GM21515 (cell line): ENCODE measurements around the gene TIMM29.

Experiments
- ATAC-seq: cut with Tn5 transposase; IDR thresholded peaks from one replicate; pipeline ENCODE4 v1.9.1; 2021; ENCODE audit not compliant: unreplicated experiment

Gene TIMM29

DNA sequence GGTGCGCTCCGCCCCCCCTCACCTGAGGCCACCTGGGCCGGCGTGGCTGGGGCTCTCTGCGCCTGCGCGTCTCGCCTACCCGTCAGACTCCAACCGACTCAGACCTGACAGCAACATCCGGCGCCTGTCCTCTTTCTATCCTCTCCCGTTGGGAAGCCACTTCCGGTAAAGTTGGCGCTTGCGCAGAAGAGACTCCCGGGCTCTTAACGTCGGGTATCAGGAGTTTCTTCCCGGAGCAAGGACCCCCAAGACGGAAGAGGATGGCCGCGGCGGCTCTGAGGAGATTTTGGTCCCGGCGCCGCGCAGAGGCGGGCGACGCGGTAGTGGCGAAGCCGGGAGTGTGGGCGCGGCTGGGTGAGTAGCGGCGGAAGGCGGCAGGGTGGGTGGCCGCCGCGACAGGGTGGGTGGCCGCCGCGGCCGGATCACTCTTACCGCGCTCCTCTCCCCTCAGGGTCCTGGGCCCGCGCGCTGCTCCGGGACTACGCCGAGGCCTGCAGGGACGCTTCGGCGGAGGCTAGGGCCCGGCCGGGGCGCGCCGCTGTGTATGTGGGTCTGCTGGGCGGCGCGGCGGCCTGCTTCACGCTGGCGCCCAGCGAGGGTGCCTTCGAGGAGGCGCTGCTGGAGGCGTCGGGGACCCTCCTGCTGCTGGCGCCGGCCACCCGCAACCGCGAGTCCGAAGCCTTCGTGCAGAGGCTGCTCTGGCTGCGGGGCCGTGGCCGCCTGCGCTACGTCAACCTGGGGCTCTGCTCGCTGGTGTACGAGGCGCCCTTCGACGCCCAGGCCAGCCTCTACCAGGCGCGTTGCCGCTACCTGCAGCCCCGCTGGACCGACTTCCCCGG, at the start of gene TIMM29, which contains the start of gene YIPF2:
TIMM29 (plus strand) TSS at position 249 of the 839 bp plus-strand sequence; CDS start at position 261, 12 bp downstream.
YIPF2 (minus strand) TSS at position 77 of the 839 bp plus-strand sequence. CDS start 229 bp downstream, outside the sequence.
- ATAC-seq: peak; percentile 68

GRCh38 chr19:10881403-10882107, 47.1 kb upstream of the TIMM29 start:
- no peak for ATAC-seq

GRCh38 chr19:10882108-10882457, 46.5 kb upstream of the TIMM29 start:
- no peak for ATAC-seq

DNA sequence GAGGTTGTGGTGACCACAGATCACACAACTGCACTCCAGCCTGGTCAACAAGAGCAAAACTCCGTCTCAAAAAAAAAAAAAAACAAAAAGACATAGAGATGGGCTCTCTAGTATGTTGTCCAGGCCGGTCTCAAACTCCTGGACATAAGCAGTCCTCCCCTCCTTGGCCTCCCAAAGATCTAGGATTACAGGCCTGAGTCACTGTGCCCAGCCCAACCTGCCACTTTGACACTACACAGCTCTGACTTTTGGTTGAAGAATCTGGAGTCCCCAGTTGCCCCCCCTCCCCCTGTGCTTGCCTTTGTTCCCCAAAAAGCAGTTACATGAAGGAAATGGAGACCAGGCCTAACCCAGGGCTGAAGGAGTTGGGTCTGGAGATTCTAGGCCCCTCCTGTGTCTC, 44.3 kb upstream of the TIMM29 start:
- no peak for ATAC-seq

DNA sequence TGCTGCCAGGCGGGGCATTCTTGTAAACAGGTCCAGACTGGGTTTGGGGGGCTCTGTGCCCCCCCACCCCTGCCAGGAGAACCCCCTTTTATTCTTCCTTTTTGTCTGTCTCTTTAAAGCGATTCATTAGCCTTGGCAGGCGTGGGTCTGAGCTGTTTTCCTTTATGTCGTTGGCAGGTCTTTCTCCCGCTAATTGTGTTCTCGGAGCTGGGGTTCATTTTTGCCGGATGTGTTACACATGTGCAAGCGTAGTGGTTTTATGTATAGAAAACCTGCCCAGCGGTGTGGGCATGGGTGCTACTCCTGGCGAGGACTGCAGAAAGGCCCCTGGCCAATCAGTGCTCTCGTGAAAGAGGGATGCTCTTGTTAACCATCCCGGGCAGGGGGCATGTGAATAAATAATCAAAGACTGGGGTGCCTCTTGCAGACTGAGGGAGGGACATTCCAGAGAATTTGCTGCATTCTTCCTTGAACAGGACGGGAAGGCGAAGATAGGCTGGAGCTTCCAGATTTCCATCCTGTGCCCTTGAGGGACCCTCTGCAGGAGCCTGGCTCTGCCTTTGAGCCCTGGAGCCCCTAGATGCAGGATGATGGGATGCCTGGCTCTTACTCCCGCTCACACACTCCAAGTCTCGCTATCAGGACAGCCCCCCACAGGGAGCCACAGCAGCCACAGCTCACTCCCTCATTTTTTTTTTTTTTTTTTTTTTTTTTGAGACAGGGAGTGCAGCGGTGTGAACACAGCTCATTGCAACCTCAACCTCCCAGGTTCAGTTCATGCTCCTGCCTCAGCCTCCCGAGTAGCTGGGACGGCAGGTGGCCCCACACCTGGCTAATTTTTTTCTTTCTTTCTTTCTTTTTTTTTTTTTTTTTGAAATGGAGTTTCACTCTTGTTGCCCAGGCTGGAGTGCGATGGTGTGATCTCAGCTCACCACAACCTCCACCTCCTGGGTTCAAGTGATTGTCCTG, 43.1 kb upstream of the TIMM29 start:
- ATAC-seq: no peak

DNA sequence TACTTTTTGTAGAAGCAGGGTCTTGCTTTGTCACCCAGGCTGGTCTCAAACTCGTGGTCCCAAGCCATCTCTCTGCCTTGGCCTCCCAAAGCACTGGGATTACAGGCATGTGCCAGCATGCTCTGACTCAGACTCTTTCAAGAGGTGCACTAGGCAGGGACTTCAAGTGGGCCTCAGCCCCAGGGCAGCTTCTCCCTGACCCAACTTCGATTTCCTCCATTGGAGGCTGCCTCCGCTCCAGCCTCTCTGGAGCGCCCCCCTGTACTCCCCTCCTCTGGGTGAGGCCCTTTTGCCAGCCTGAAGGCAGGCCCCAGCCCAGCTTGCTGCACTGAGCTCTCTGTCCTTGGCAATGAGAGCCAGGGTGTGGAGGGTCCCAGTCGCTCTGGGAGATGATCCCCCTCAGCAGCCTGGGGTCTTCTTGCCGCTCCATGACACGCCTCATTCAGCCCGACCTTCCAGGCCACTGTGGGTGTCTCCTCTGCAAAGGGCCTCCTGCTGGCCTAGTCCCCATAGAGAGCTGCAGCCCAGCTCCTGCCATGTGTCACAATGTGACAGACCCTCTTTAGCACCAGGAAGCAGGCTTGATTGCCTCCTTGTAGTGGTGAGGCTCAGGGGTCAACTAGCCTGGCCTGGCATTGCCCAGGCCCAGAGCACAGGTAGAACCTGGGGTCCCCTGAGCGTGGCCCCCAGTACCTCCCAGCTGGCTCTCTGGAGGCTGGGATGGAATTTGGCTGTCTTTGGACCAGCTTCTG, 40.8 kb upstream of the TIMM29 start:
- no peak for ATAC-seq

GRCh38 chr19:10888421-10888866, 40.2 kb upstream of the TIMM29 start:
- ATAC-seq: no peak

DNA sequence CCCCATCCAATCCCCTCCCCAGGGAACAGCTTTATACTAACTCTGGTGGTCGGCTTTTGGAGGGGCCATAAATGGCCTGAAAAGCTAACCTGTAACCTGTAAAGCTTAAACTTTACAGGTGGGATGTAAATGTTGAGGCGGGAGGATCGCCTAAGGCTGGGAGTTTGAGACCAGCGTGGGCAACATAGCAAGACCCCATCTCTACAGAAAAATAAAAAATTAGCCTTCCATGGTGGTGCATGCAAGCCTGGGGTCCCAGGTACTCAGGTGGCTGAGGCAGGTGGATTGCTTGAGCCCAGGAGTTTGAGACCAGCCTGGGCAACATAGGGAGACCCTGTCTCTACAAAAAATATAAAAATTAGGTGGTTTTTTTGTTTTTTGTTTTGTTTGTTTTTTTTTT, 38.7 kb upstream of the TIMM29 start:
- no peak for ATAC-seq

GRCh38 chr19:10891405-10892086, 37.1 kb upstream of the TIMM29 start:
- ATAC-seq: no peak

DNA sequence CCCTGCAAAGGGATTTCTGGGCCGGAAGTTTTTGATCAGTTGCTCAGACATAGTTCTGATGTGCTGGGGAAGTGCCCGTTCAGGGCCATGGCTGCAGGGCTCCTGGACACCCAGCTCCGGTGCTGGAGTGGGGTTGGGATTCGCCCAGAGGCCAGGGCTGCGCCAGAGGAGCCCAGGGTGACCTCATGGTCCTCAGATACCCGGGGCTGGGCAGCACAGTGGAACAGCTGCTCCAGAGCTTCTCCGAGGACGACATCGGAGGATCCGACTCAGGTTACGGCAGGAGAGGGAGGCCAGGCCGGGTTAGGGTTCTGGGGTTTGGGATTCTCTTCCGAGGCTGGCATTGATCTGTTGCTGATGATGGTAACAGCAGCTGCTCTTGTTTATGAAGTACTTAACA, 36.4 kb upstream of the TIMM29 start:
- no peak for ATAC-seq

GRCh38 chr19:10894911-10895213, 33.7 kb upstream of the TIMM29 start:
- ATAC-seq: no peak

- no peak for ATAC-seq
Observed at GRCh38 chr19:10895363-10895762, 33.2 kb upstream of the TIMM29 start.

- ATAC-seq: no peak
Observed at GRCh38 chr19:10895920-10896319, 32.7 kb upstream of the TIMM29 start.

GRCh38 chr19:10896851-10897526, 31.6 kb upstream of the TIMM29 start:
- no peak for ATAC-seq

- ATAC-seq: no peak
Observed at GRCh38 chr19:10898633-10899032, 30.0 kb upstream of the TIMM29 start.

DNA sequence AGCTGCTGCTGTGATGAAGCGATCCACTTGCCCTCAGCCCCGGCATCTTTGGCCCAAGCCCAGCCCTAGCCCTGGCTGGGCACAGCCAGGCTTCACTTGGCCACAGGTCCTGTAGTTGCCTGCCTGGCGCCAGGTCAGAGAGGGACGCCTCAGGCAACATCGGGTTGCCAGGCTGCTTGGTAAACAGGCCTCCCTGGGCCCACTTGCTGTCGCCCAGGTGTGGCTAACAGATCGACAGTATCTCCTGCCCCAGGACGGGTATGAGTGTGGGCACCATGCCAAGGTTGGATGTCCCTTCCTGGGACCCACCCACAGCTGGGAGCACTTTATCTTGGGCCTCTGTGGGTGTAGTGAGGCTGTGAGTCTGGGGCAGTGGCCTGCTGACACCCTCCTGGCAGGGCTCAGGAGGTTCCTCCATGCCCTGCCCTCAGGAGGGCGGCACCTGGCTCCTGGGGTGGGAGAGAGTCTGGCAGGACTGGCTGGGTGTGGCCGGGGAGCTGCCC, 29.4 kb upstream of the TIMM29 start:
- ATAC-seq: no peak

DNA sequence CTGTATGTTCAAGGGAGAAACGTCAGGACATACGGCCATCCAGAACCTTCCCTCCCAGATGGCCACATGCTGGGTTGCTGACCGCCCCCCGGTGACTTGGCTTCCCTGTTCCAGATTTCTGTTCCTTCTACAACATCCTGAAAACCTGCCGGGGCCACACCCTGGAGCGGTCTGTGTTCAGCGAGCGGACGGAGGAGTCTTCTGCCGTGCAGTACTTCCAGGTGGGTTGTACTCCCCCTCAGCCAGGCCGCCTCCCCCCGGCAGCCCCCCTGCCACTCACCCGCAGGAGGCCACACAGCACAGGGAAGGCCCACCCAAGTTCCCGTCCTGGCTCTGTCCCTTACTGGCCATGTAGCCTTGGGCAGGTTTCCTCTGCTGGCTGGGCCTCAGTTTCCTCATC, 20.7 kb upstream of the TIMM29 start:
- no peak for ATAC-seq

DNA sequence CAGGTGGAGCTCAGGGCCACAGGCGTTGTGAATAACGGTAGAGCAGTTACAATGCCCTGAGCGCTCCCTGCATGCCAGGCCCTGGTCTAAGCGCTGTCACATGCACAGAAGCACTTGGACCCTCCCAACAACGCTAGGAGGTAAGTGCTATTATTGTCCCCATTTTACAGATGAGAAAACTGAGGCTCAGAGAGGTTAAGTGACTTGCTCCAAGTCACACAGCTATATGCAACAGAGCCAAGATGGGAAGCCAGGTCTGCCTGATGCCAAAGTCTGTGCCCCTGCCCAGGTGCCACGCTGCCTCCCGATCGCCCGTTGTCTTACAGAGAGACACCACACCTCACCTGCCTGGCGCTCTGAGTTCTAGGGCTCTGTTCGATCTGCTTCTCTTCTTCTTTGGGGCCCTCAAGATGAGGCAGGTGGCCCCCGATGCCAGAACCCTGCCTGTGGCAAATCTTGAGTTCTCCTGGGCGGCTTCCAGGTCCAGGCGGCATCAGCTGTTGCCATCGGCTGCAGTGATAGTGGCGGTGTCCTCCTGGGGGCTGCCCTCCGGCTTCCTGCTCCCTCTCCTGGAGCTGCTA, 20.1 kb upstream of the TIMM29 start:
- ATAC-seq: no peak
